Fibroblast of the aortic adventitia (primary cell): Measurements from ENCODE around the gene CLEC7A. TPM values are rescaled to one million over a fixed set of nuclear protein-coding genes. Genes with fewer than 3 reads are reported as not detected.

ENCODE experiments used
- DNase-seq: peaks from one replicate; pipeline ENCODE4 v3.0.0-alpha.2; 2010; ENCODE audit warnings: low read depth
- H3K4me3 ChIP-seq: 2 replicates; pipeline ENCODE4 v1.5.1; 2011; ENCODE audit warnings: low read depth, mild to moderate bottlenecking, control low read depth, low read length, moderate library complexity
- CTCF ChIP-seq: IDR thresholded peaks from 2 replicates; pipeline ENCODE4 v1.5.1; 2011; ENCODE audit warnings: mild to moderate bottlenecking, low read length, control low read depth, inconsistent platforms; ENCODE audit not compliant: insufficient read depth
- total RNA-seq: library from RNA; depleted of rRNA; stranded (reverse); fragments of >200 nt; gene quantifications from 2 replicates; pipeline ENCODE4 v1.2.3, GENCODE V29; 2012; ENCODE audit warnings: low replicate concordance

CLEC7A gene
- total RNA-seq, 1 donor, result not detected

DNA sequence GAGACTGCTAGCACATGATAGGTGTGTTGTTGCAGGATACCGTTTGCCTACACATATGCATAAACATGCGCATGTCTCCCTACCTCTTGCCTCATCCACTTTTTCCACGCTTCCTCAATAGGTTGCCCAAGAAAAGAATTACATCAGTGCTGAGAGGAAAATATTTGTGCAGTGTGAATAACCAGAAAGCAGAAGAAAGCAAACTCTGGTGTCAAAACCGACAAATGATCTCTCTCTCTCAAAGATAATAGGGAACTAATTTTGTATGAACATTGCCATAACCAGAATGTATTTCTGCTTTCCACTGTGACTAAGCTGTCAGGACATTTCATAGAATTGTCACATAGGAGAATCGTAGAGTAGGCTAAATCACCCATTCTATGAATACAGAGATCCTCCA, 1.3 kb downstream of the CLEC7A start:
- no peak for DNase-seq
- no peak for TF ChIP-seq CTCF
- H3K4me3 ChIP-seq, result no peak overlapping the region

- no peak for TF ChIP-seq CTCF
- DNase-seq, result no peak
- no peak overlapping the region for H3K4me3 ChIP-seq
Measured at GRCh38 chr12:10126413-10126812, 3.6 kb downstream of the CLEC7A start.

- H3K4me3 ChIP-seq, result no peak overlapping the region
- no peak for DNase-seq
- TF ChIP-seq CTCF, result no peak
Measured at GRCh38 chr12:10122689-10123088, 7.3 kb downstream of the CLEC7A start.

DNA sequence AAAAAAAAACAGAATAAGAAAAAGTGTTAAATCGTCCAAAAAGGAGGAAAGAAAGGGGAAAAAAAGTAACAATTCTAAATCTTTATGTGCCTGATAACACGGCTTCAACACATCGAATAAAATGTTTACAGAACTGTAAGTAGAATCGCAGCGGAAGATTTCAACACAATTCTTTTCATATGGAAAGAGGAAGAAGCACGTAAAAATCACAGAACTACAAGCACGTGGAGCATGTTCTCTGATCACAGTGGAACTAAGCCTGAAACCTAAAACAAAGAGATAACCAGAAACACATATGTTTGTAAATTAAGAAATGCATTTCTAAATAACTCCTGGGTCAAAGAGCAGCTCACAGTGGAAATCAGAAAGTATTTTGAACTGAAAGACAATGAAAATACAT, 8.7 kb downstream of the CLEC7A start:
- no peak for TF ChIP-seq CTCF
- H3K4me3 ChIP-seq, result no peak overlapping the region
- no peak for DNase-seq

GRCh38 chr12:10119066-10119465, 10.9 kb downstream of the CLEC7A start:
- H3K4me3 ChIP-seq, result no peak overlapping the region
- DNase-seq, result no peak
- no peak for TF ChIP-seq CTCF

GRCh38 chr12:10115890-10116289, 14.1 kb downstream of the CLEC7A start:
- no peak for DNase-seq
- TF ChIP-seq CTCF, result no peak
- H3K4me3 ChIP-seq, result no peak overlapping the region

- no peak for DNase-seq
- no peak for TF ChIP-seq CTCF
- H3K4me3 ChIP-seq, result no peak overlapping the region
Measured at GRCh38 chr12:10115311-10115710, 14.7 kb downstream of the CLEC7A start.
